Lower leg skin (tissue), 3 donors: Measurements from ENCODE around the gene CEP128.

Experiments used
- POLR2A ChIP-seq, 2 donors: fragments of 450-650 bp; IDR thresholded peaks; one replicate each; pipeline ENCODE4 v1.6.1; 2016 to 2017; ENCODE audit warnings: antibody characterized with exemption in 2 of 2, mild to moderate bottlenecking in 1 of 2, moderate library complexity in 1 of 2
- TF ChIP-seq, protein P1 (sequence below), 3 donors: fragments of 450-650 bp; IDR thresholded peaks; one replicate each; pipeline ENCODE4 v1.5.1; 2016; ENCODE audit warnings: antibody characterized with exemption in 3 of 3, mild to moderate bottlenecking in 3 of 3, moderate library complexity in 2 of 3

DNA sequence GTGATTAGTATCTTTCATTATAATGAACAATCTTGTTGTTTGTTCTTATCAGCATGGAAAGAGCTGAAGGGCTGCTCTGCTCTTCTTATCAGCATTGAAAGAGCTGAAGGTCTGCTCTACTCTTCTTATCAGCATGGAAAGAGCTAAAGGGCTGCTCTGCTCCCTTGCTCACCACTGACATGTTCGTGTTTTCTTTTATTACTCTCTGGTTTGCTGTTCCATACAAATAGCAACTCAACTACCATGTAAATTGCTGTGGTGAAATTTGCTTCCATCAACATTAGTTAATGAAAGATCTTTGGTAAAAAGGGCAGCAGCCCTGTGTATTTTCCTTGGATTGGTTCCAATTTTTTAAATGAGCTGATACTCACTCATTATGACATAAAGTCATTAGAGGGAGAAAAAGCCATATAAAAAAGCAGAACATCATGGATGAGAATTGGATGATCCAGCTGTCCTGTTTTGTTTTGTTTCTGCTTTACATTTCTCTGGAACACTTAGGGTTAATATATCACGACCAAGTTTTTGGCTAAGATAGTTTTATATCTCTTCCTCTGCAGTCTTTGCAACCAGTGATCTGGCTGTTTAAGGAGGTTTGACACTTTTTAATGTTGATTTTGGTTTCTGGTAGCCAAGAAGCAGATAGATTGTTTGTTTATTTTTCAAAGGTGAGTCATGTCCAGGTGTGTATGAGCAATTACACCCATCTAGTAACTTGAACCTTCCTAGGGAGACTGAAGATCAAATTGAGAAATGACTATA lies 356.6 kb downstream of the CEP128 start:
- TF ChIP-seq, protein P1, sequence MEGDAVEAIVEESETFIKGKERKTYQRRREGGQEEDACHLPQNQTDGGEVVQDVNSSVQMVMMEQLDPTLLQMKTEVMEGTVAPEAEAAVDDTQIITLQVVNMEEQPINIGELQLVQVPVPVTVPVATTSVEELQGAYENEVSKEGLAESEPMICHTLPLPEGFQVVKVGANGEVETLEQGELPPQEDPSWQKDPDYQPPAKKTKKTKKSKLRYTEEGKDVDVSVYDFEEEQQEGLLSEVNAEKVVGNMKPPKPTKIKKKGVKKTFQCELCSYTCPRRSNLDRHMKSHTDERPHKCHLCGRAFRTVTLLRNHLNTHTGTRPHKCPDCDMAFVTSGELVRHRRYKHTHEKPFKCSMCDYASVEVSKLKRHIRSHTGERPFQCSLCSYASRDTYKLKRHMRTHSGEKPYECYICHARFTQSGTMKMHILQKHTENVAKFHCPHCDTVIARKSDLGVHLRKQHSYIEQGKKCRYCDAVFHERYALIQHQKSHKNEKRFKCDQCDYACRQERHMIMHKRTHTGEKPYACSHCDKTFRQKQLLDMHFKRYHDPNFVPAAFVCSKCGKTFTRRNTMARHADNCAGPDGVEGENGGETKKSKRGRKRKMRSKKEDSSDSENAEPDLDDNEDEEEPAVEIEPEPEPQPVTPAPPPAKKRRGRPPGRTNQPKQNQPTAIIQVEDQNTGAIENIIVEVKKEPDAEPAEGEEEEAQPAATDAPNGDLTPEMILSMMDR (IDR thresholded peaks at IDR 0.05), result no peak
- TF ChIP-seq POLR2A (IDR thresholded peaks at IDR 0.05), result no peak
